Ishikawa (cell line): Measurements from ENCODE around the gene RAD1.

Experiments
- CREB1 ChIP-seq: IDR thresholded peaks from 2 replicates; pipeline ENCODE4 v1.6.1; 2012; ENCODE audit warnings: low read depth
- EGR1 ChIP-seq: IDR thresholded peaks from 2 replicates; pipeline ENCODE4 v1.6.1; 2012
- EP300 ChIP-seq: IDR thresholded peaks from 2 replicates; pipeline ENCODE4 v1.6.1; 2012; ENCODE audit warnings: borderline replicate concordance
- RAD21 ChIP-seq: IDR thresholded peaks from 2 replicates; pipeline ENCODE4 v1.6.1; 2012; ENCODE audit warnings: low read depth
- TAF1 ChIP-seq: IDR thresholded peaks from 2 replicates; pipeline ENCODE4 v1.6.1; 2012; ENCODE audit warnings: low read depth, mild to moderate bottlenecking
- TEAD4 ChIP-seq: IDR thresholded peaks from 2 replicates; pipeline ENCODE4 v1.6.1; 2012
- YY1 ChIP-seq: IDR thresholded peaks from 2 replicates; pipeline ENCODE4 v1.6.1; 2012; ENCODE audit warnings: low read depth
- ZBTB7A ChIP-seq: IDR thresholded peaks from 2 replicates; pipeline ENCODE4 v1.6.1; 2012; ENCODE audit warnings: low read depth
- TF ChIP-seq, protein P1 (sequence below): IDR thresholded peaks from 2 replicates; pipeline ENCODE4 v1.6.1; 2012
- TF ChIP-seq, protein P2 (sequence below): IDR thresholded peaks from 2 replicates; pipeline ENCODE4 v1.6.1; 2012
- TF ChIP-seq, protein P3 (sequence below): IDR thresholded peaks from 2 replicates; pipeline ENCODE4 v1.6.1; 2012; ENCODE audit warnings: low read depth, mild to moderate bottlenecking

DNA sequence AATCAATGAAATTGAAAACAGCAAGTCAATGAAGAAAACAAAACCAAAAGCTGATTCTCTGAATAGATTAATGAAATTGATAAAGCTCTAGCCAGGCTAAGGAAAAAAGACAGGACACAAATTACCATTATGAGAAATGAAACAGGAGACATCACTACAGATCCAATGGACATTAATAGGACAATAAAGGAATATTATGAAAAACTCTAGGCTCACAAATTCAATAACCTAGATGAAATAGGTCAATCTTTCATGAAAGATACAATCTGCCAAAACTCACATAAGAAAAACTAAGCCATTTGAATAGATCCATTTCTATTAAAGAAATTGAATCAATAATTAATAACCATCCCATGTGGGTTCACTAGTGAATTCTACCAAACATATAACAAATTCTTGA is 39.0 kb downstream of the RAD1 start:
- TF ChIP-seq TEAD4 (no peak), EGR1 (no peak), YY1 (no peak), ZBTB7A (no peak), RAD21 (no peak), EP300 (no peak), CREB1 (no peak), TAF1 (no peak)
- TF ChIP-seq, protein P1, sequence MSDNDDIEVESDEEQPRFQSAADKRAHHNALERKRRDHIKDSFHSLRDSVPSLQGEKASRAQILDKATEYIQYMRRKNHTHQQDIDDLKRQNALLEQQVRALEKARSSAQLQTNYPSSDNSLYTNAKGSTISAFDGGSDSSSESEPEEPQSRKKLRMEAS: no peak
- TF ChIP-seq, protein P2, sequence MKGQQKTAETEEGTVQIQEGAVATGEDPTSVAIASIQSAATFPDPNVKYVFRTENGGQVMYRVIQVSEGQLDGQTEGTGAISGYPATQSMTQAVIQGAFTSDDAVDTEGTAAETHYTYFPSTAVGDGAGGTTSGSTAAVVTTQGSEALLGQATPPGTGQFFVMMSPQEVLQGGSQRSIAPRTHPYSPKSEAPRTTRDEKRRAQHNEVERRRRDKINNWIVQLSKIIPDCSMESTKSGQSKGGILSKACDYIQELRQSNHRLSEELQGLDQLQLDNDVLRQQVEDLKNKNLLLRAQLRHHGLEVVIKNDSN: no peak
- TF ChIP-seq, protein P3, sequence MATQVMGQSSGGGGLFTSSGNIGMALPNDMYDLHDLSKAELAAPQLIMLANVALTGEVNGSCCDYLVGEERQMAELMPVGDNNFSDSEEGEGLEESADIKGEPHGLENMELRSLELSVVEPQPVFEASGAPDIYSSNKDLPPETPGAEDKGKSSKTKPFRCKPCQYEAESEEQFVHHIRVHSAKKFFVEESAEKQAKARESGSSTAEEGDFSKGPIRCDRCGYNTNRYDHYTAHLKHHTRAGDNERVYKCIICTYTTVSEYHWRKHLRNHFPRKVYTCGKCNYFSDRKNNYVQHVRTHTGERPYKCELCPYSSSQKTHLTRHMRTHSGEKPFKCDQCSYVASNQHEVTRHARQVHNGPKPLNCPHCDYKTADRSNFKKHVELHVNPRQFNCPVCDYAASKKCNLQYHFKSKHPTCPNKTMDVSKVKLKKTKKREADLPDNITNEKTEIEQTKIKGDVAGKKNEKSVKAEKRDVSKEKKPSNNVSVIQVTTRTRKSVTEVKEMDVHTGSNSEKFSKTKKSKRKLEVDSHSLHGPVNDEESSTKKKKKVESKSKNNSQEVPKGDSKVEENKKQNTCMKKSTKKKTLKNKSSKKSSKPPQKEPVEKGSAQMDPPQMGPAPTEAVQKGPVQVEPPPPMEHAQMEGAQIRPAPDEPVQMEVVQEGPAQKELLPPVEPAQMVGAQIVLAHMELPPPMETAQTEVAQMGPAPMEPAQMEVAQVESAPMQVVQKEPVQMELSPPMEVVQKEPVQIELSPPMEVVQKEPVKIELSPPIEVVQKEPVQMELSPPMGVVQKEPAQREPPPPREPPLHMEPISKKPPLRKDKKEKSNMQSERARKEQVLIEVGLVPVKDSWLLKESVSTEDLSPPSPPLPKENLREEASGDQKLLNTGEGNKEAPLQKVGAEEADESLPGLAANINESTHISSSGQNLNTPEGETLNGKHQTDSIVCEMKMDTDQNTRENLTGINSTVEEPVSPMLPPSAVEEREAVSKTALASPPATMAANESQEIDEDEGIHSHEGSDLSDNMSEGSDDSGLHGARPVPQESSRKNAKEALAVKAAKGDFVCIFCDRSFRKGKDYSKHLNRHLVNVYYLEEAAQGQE: no peak
